CD14-positive monocyte (primary cell): Measurements from ENCODE around the gene C4orf36. TPM values are rescaled to one million over a fixed set of nuclear protein-coding genes. Genes with fewer than 3 reads are reported as not detected.
A peak's percentile ranks its signal among the peaks of the same experiment; 100 is the strongest.

Source experiments
- DNase-seq, 3 donors: peaks; one replicate each; pipeline ENCODE4 v3.0.0-alpha.2; 2011 to 2022
- H2AFZ ChIP-seq: 2 replicates; pipeline ENCODE4 v1.6.0; 2012; ENCODE audit warnings: mild to moderate bottlenecking, low read depth, low read length, inconsistent platforms; ENCODE audit not compliant: insufficient read depth, poor library complexity, severe bottlenecking
- H3K27ac ChIP-seq, 2 donors: 1 replicate in 1 of 2; 2 replicates in 1 of 2; pipeline ENCODE4 v1.5.1; 2012 to 2013; ENCODE audit warnings: low read length in 2 of 2, control low read depth in 1 of 2, inconsistent platforms in 1 of 2, low read depth in 1 of 2, mild to moderate bottlenecking in 1 of 2
- H3K27me3 ChIP-seq, 2 donors: one replicate each; pipeline versions ENCODE4 v1.6.0 to v1.6.1; 2011 to 2013; ENCODE audit warnings: low read length in 2 of 2; ENCODE audit not compliant: control insufficient read depth in 2 of 2, insufficient read depth in 2 of 2
- H3K36me3 ChIP-seq, 2 donors: replicated peaks in 1 of 2; 1 replicate in 1 of 2; 2 replicates in 1 of 2; pipeline versions ENCODE4 v1.5.1 to v1.6.1; 2012 to 2013; ENCODE audit warnings: low read length in 2 of 2, control low read depth in 1 of 2, inconsistent platforms in 1 of 2, mild to moderate bottlenecking in 1 of 2; ENCODE audit not compliant: insufficient read depth in 2 of 2, control insufficient read depth in 1 of 2
- H3K4me1 ChIP-seq, 2 donors: 1 replicate in 1 of 2; 2 replicates in 1 of 2; pipeline versions ENCODE4 v1.5.1 to v1.6.1; 2012 to 2013; ENCODE audit warnings: low read length in 2 of 2, control low read depth in 1 of 2, inconsistent platforms in 1 of 2, mild to moderate bottlenecking in 1 of 2, moderate library complexity in 1 of 2; ENCODE audit not compliant: insufficient read depth in 2 of 2, control insufficient read depth in 1 of 2
- H3K4me2 ChIP-seq: replicated peaks from 2 replicates; pipeline ENCODE3; 2012; ENCODE audit warnings: low read length, moderate library complexity, mild to moderate bottlenecking; ENCODE audit not compliant: poor library complexity, severe bottlenecking; ENCODE audit errors: extremely low read depth
- H3K4me3 ChIP-seq, 3 experiments: fragments of 200-600 bp in 1 of 3; sonication (generic) in 1 of 3; replicated peaks in 1 of 3; 1 replicate in 2 of 3; 2 replicates in 1 of 3; pipeline ENCODE4 v1.5.1; 2011 to 2013; ENCODE audit warnings: low read length in 3 of 3, mild to moderate bottlenecking in 3 of 3, control low read depth in 2 of 3, low read depth in 2 of 3, inconsistent platforms in 1 of 3, moderate library complexity in 1 of 3
- H3K79me2 ChIP-seq: 2 replicates; pipeline ENCODE4 v1.6.0; 2012; ENCODE audit warnings: mild to moderate bottlenecking, control low read depth, inconsistent platforms, low read length, moderate library complexity; ENCODE audit not compliant: insufficient read depth
- H3K9ac ChIP-seq: 2 replicates; pipeline ENCODE4 v1.6.0; 2017; ENCODE audit warnings: low read length, mild to moderate bottlenecking; ENCODE audit not compliant: insufficient read depth, poor library complexity, severe bottlenecking
- H3K9me3 ChIP-seq, 2 donors: replicated peaks in 1 of 2; 1 replicate in 1 of 2; 2 replicates in 1 of 2; pipeline versions ENCODE4 v1.5.1 to v1.6.1; 2012 to 2013; ENCODE audit warnings: low read length in 2 of 2, control low read depth in 1 of 2; ENCODE audit not compliant: control insufficient read depth in 1 of 2, insufficient read depth in 1 of 2
- H4K20me1 ChIP-seq: 2 replicates; pipeline ENCODE4 v1.6.0; 2012; ENCODE audit warnings: mild to moderate bottlenecking, low read length, control low read depth, moderate library complexity; ENCODE audit not compliant: insufficient read depth
- H3K27ac Mint-ChIP-seq, 7 donors: one replicate each; pipeline ENCODE4 v1.8.0; 2020; ENCODE audit warnings: mild to moderate bottlenecking in 7 of 7, mixed read lengths in 7 of 7, moderate library complexity in 6 of 7, inconsistent platforms in 2 of 7
- H3K27me3 Mint-ChIP-seq, 3 donors: one replicate each; pipeline ENCODE4 v1.8.0; 2021 to 2022; ENCODE audit warnings: low read depth in 3 of 3, mild to moderate bottlenecking in 3 of 3, mixed read lengths in 3 of 3, moderate library complexity in 3 of 3, inconsistent platforms in 1 of 3
- H3K36me3 Mint-ChIP-seq, 2 donors: one replicate each; pipeline ENCODE4 v1.8.0; 2020; ENCODE audit warnings: mixed read lengths in 2 of 2, inconsistent platforms in 1 of 2, mild to moderate bottlenecking in 1 of 2
- H3K4me1 Mint-ChIP-seq: one replicate; pipeline ENCODE4 v1.8.0; 2020; ENCODE audit warnings: mild to moderate bottlenecking, mixed read lengths
- H3K4me3 Mint-ChIP-seq, 2 donors: one replicate each; pipeline ENCODE4 v1.8.0; 2020; ENCODE audit warnings: mild to moderate bottlenecking in 2 of 2, mixed read lengths in 2 of 2, moderate library complexity in 1 of 2
- H3K9me3 Mint-ChIP-seq, 7 donors: one replicate each; pipeline ENCODE4 v1.8.0; 2020 to 2022; ENCODE audit warnings: mixed read lengths in 7 of 7, mild to moderate bottlenecking in 6 of 7, moderate library complexity in 6 of 7, inconsistent platforms in 2 of 7
- WGBS: methylation state at CpG from one replicate; pipeline ENCODE4 v1.1.5; 2013; ENCODE audit warnings: missing lambda C conversion rate; ENCODE audit not compliant: insufficient coverage; 5-methylcytosine and 5-hydroxymethylcytosine counted together
- intact Hi-C, 2 donors: fragments of 100-400 bp; cut with micrococcal nuclease; formaldehyde crosslinking; loops; one replicate each; pipeline versions ENCODE4 v1.15.0 to v1.15.1; 2023
- polyA plus RNA-seq, 3 donors: library from polyadenylated mRNA; depleted of rRNA in 1 of 3; unstranded in 2 of 3; stranded (reverse) in 1 of 3; fragments of 300-500 nt in 2 of 3; fragments of >200 nt in 1 of 3; fragmentation: Illumina TruSeq in 2 of 3; gene quantifications; 1 replicate in 2 of 3; 2 replicates in 1 of 3; pipeline ENCODE4 v1.2.3, GENCODE V29; 2012 to 2021
- TF ChIP-seq, protein P1 (sequence below): fragments of 200-600 bp; IDR thresholded peaks from one replicate; pipeline ENCODE4 v1.8.0; 2022; ENCODE audit warnings: antibody characterized with exemption, mild to moderate bottlenecking

The C4orf36 gene
- polyA plus RNA-seq, 3 donors = 0.14 TPM; not detected in 2

DNA sequence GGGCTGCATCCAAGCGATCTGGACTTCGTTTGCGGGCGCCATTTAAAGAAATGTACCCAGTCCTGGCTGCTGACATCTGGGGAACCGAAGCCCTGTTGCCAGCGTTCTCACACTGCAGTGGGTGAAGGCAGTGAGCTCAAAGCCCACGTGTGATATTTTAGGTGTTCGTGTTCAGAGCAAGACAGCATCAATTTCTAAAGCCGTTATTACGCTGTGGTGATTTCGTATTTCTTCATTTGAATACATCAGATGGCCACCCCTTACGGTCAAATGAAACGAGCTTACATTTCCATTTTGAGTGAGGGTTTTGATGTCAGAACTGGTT, 376 bp upstream of the C4orf36 start:
- Histone ChIP-seq H3K4me3 (peak overlapping the region; percentile 31 to 81 (median 54)), H3K79me2 (no peaks in the 10 kb centered on the region), H3K36me3 (no peaks in the 10 kb centered on the region), H2AFZ (peak overlapping the region; percentile 85), H3K4me1 (peaks cover 11 to 25% of the 10 kb centered on the region in 2 donors), H3K4me2 (peak overlapping the region; percentile 96), H3K9ac (peak overlapping the region; percentile 55), H4K20me1 (no peaks in the 10 kb centered on the region), H3K9me3 (no peaks in the 10 kb centered on the region), H3K27ac (no peak overlapping the region), H3K27me3 (peaks cover 8 to 22% of the 10 kb centered on the region in 2 donors)
- intact Hi-C loops = loop anchor here in 1 of 2 donors (2.0 kb wide), 1 partner anchor 14 kb away; no protein-coding TSS in a partner anchor
- peak overlapping the region; percentile 83 to 94 for H3K4me3 Mint-ChIP-seq
- H3K4me1 Mint-ChIP-seq = peaks cover 13% of the 10 kb centered on the region
- H3K9me3 Mint-ChIP-seq = peaks cover 0 to 2% (median 0%) of the 10 kb centered on the region in 7 donors
- TF ChIP-seq, protein P1, sequence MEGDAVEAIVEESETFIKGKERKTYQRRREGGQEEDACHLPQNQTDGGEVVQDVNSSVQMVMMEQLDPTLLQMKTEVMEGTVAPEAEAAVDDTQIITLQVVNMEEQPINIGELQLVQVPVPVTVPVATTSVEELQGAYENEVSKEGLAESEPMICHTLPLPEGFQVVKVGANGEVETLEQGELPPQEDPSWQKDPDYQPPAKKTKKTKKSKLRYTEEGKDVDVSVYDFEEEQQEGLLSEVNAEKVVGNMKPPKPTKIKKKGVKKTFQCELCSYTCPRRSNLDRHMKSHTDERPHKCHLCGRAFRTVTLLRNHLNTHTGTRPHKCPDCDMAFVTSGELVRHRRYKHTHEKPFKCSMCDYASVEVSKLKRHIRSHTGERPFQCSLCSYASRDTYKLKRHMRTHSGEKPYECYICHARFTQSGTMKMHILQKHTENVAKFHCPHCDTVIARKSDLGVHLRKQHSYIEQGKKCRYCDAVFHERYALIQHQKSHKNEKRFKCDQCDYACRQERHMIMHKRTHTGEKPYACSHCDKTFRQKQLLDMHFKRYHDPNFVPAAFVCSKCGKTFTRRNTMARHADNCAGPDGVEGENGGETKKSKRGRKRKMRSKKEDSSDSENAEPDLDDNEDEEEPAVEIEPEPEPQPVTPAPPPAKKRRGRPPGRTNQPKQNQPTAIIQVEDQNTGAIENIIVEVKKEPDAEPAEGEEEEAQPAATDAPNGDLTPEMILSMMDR = no peak
- peak overlapping the region in 2 of 7 donors; percentile 30 to 80 for H3K27ac Mint-ChIP-seq
- peaks cover 25 to 29% (median 29%) of the 10 kb centered on the region in 3 donors for H3K27me3 Mint-ChIP-seq
- H3K36me3 Mint-ChIP-seq = peaks cover 0 to 4% of the 10 kb centered on the region in 2 donors
- WGBS = 0% methylated on average over 6 of the region's 13 CpGs
- DNase-seq = no peak

DNA sequence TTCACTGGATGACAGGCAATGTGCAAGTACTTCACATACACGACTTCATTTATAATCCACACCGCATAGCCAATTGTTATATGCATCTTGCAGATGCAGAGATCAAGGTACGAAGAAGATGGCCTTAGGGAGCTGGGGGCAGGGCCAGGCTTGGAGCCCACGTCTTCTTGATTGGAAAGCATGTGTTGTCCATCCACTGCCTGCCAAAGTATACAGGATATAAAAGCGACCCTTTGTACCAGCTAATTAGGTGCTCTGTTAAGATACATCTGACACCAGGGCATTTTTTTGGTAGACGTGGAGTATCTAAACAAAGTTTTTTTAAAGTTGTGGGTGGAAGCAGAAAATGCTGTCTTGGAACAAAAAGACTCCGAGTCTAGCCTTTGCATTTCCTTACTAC, 1.4 kb downstream of the C4orf36 start:
- TF ChIP-seq, protein P1 = no peak
- Histone ChIP-seq H3K27ac (no peak overlapping the region), H3K36me3 (no peaks in the 10 kb centered on the region), H2AFZ (no peak overlapping the region), H3K27me3 (peaks cover 8 to 22% of the 10 kb centered on the region in 2 donors), H3K4me2 (no peak overlapping the region), H4K20me1 (no peaks in the 10 kb centered on the region), H3K4me3 (no peak overlapping the region), H3K4me1 (peaks cover 11 to 25% of the 10 kb centered on the region in 2 donors), H3K79me2 (no peaks in the 10 kb centered on the region), H3K9ac (no peak overlapping the region), H3K9me3 (no peaks in the 10 kb centered on the region)
- H3K9me3 Mint-ChIP-seq = peaks cover 0 to 2% (median 0%) of the 10 kb centered on the region in 7 donors
- H3K36me3 Mint-ChIP-seq = peaks cover 0 to 6% of the 10 kb centered on the region in 2 donors
- H3K27ac Mint-ChIP-seq = no peak overlapping the region
- intact Hi-C loops = no loop called here
- 97% methylated on average over 6 of the region's 7 CpGs for WGBS
- H3K4me3 Mint-ChIP-seq = peak overlapping the region in 1 of 2 donors; percentile 94
- peaks cover 13% of the 10 kb centered on the region for H3K4me1 Mint-ChIP-seq
- H3K27me3 Mint-ChIP-seq = peaks cover 25 to 29% (median 26%) of the 10 kb centered on the region in 3 donors
- DNase-seq = no peak
